ENCODE measurements around the gene TAF4.

The TAF4 gene

DNA sequence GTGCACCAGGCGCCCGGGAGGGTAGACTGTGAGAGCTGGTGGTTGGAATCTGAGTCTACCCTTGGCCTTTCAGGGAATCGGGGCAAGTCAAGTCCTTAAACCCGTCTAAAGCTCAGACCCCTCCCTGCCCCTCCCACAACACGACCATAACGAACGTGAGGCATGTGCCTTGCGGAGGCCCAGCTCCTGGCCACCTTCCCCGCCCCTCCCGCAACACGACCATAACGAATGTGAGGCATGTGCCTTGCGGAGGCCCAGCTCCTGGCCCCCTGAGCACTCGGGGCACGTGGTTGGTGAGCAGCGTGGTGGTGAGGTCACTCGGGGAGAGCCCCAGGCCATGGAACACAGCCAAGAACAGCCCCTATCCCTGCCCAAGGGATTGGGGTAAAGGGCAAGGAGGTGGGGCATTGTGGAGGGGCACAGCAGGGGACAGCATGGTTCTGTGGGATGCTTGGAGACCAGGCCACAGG, 132.2 kb downstream of the TAF4 start:
- no peak for DNase-seq
- no peaks in the 10 kb centered on the region for H3K36me3 Mint-ChIP-seq (ENCODE audit: insufficient read depth)
- H3K4me3 Mint-ChIP-seq, result no peak overlapping the region
- H3K9me3 Mint-ChIP-seq, result no peaks in the 10 kb centered on the region
- peaks cover 0 to 2% of the 10 kb centered on the region in 2 donors for H3K4me1 Mint-ChIP-seq (ENCODE audit: low read depth in 2 of 2)
- H3K27ac Mint-ChIP-seq, result no peak overlapping the region
- H3K27me3 Mint-ChIP-seq, result peaks cover 18 to 49% of the 10 kb centered on the region in 2 donors
- ATAC-seq (replicated peaks), result no peak

DNA sequence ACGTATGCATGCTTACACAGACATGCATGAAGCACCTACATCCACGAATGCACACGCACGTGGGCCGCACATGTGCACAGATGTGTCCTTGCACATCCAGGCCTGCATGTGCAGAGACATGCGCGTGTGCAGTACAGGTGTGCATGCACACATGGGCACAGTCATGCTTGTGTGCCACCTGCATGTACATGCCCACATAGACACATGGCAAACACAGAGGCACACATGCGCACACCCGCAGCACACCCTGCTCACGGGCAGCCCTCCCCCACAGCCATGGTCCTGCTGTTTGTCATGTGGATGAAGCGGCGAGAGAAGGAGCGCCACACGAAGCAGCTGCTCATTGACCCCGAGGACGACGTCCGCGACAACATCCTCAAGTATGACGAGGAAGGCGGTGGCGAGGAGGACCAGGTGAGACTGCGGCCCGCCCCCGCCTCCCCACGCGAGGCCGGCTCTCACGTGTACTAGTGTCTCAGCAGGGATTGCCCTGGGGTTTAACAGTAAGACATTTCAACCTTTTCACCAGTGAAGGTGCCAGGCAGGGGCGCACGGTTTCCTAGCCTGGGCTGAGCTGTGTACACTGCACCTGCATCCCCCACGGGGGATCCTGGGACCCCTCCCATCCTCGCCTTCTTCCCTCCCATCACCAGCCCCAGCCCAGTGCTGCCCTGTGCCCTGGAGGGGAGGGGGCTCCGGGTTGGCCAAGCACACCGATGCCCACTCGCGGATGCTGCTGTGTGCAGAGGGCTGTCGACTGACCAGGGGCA, 132.8 kb downstream of the TAF4 start:
- Mint-ChIP-seq H3K9me3 (no peaks in the 10 kb centered on the region), H3K36me3 (ENCODE audit: insufficient read depth) (no peaks in the 10 kb centered on the region), H3K4me3 (no peak overlapping the region), H3K27ac (no peak overlapping the region), H3K27me3 (peaks cover 18 to 47% of the 10 kb centered on the region in 2 donors), H3K4me1 (ENCODE audit: low read depth in 2 of 2) (peaks cover 0 to 2% of the 10 kb centered on the region in 2 donors)
- DNase-seq (no peak), ATAC-seq (replicated peaks) (no peak)

DNA sequence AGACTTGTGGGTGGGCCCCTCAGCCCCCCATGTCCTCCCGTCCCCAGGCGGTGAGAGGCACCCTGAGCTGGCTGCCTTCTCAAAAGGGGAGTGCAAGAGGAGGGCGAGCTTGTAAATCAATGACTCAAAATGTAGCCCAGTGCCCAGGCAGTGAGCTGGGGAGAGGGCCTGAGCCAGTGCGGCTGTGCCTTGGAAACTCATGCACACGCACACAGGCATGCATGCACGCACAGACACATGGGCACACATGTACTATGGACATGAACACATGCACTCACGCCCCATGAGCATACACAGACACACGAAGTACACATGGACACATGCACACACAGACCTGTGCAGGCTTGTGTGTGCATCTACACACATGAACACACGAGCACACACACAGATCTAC, 133.5 kb downstream of the TAF4 start:
- Mint-ChIP-seq H3K36me3 (ENCODE audit: insufficient read depth) (no peaks in the 10 kb centered on the region), H3K27me3 (peaks cover 18 to 40% of the 10 kb centered on the region in 2 donors), H3K9me3 (no peaks in the 10 kb centered on the region), H3K27ac (no peak overlapping the region), H3K4me3 (no peak overlapping the region), H3K4me1 (ENCODE audit: low read depth in 2 of 2) (peaks cover 0 to 2% of the 10 kb centered on the region in 2 donors)
- no peak for DNase-seq
- ATAC-seq (replicated peaks), result no peak

DNA sequence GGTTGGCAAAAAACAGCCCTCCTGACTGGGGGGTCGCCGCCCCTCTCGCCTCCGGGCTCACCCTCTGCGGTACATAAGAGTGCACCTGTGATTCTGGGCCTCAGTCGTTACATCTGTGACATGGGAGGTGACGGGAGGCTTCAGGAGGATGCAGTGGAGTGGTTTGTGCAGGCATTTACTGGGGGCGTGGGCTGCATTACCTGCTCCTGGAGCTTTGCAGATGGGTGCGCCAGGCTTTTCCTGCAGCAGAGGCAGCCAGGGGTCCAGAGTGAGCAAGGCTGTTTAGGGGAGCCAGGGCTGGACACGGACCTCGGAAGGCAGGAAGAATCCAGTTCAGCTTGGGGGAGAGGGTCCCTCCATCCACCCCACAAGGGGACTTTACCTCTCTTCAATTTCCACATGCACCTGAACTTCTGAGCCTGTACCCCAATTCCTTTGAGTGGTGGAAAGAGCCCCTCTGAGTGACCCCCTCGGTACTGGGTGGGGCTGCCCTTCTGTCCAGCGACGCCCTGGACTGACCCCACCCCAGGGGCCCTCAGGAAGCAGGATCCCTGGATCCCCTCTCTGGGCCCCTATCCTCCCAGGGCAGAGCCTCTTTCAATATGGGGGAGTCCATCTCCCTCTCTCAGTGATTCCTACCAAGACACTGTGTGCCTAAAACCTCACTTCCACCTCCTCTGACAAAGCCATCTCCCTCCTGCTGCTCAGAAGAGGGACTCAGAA, 134.0 kb downstream of the TAF4 start:
- Mint-ChIP-seq H3K36me3 (ENCODE audit: insufficient read depth) (no peaks in the 10 kb centered on the region), H3K27me3 (peaks cover 15 to 34% of the 10 kb centered on the region in 2 donors), H3K4me3 (no peak overlapping the region), H3K9me3 (no peaks in the 10 kb centered on the region), H3K27ac (no peak overlapping the region), H3K4me1 (ENCODE audit: low read depth in 2 of 2) (peaks cover 0 to 1% of the 10 kb centered on the region in 2 donors)
- DNase-seq (no peak), ATAC-seq (replicated peaks) (no peak)

DNA sequence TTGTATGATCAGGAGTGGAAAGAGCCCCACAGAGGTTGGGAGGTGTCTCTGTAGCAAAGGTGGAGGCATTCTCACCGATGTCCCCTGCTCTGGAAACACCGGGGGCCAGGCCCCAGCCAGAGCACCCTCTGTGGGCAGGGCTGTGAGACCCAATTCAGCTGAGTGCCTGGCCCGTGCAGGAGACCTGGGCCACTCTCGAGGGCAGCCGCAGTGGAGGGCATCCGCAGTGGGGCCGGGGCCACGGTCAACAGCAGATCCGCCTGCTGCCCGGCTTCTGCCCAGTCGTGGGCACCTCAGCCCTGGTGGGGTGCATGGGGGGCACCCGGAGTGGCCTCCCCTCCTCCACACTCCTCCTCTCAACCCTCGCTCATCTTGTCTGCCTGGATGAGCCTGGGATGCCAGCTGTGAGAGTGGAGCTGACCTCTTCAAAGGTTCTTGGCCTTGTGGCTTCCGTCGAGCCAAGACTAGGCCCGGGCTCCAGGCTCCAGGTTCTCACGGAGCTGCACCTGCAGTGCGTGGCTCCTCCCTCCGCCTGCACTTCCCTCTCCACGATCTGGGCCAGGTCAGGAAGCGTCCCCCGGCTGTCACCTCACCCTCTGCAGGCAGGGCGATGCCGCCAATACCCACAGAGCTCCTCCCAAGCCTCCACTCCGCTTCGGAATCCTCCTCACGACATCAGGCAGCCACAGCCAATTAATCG, 134.8 kb downstream of the TAF4 start:
- no peaks in the 10 kb centered on the region for H3K9me3 Mint-ChIP-seq
- no peaks in the 10 kb centered on the region for H3K36me3 Mint-ChIP-seq (ENCODE audit: insufficient read depth)
- ATAC-seq (replicated peaks), result no peak
- no peaks in the 10 kb centered on the region for H3K4me1 Mint-ChIP-seq (ENCODE audit: low read depth in 2 of 2)
- H3K27me3 Mint-ChIP-seq, result peaks cover 11 to 30% of the 10 kb centered on the region in 2 donors
- DNase-seq, result no peak
- no peak overlapping the region for H3K4me3 Mint-ChIP-seq
- no peak overlapping the region for H3K27ac Mint-ChIP-seq

DNA sequence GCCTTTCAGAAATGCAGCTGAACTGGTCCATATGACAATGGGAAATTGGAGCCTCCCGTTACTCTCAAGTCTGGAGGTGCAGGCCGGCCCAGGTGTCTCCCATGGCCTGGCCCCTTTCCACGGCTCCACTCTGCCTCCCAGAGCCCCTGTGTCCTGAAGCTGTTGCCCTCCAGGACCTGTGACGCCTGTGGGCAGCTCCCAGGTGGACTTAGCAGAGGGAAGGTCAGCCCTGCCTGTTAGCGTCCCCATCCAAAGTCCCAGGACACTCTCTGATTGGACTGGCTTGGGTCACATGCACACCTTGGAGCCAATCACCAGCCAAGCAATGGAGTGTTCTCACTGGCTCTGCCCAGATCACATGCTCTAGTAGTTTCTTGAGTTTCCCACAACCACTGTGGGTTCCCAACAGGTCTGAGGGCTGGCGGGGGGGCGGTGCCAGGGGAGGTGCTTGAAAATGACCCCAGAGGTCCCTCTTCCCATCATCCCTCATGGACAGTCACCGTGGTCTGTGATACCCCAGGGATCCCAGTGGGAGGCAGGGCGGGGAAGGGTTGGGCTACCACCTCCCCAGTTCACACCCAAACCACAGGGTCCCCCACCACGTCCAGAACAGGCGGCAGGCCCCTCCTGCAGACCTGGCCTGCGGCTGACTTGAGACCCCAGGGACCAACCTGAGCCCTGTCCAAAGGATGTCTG, 135.6 kb downstream of the TAF4 start:
- Mint-ChIP-seq H3K27me3 (peaks cover 11 to 33% of the 10 kb centered on the region in 2 donors), H3K27ac (no peak overlapping the region), H3K36me3 (ENCODE audit: insufficient read depth) (no peaks in the 10 kb centered on the region), H3K4me1 (ENCODE audit: low read depth in 2 of 2) (no peaks in the 10 kb centered on the region), H3K4me3 (no peak overlapping the region), H3K9me3 (no peaks in the 10 kb centered on the region)
- DNase-seq, result no peak
- no peak for ATAC-seq (replicated peaks)

DNA sequence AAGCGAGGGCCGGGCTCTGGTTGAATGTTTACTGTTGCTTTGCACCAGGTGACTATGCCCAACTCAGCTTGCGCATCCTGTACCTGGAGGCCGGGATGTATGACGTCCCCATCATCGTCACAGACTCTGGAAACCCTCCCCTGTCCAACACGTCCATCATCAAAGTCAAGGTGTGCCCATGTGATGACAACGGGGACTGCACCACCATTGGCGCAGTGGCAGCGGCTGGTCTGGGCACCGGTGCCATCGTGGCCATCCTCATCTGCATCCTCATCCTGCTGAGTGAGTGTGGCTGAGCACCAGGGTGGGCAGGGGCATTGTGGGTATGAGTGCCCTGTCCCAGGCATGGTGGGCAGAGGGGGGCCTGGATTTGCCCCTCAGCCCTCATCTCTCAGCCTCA, 136.1 kb downstream of the TAF4 start:
- H3K9me3 Mint-ChIP-seq, result no peaks in the 10 kb centered on the region
- H3K4me3 Mint-ChIP-seq, result no peak overlapping the region
- no peaks in the 10 kb centered on the region for H3K4me1 Mint-ChIP-seq (ENCODE audit: low read depth in 2 of 2)
- H3K27ac Mint-ChIP-seq, result no peak overlapping the region
- no peak for ATAC-seq (replicated peaks)
- H3K36me3 Mint-ChIP-seq (ENCODE audit: insufficient read depth), result no peaks in the 10 kb centered on the region
- H3K27me3 Mint-ChIP-seq, result peaks cover 7 to 28% of the 10 kb centered on the region in 2 donors
- no peak for DNase-seq

DNA sequence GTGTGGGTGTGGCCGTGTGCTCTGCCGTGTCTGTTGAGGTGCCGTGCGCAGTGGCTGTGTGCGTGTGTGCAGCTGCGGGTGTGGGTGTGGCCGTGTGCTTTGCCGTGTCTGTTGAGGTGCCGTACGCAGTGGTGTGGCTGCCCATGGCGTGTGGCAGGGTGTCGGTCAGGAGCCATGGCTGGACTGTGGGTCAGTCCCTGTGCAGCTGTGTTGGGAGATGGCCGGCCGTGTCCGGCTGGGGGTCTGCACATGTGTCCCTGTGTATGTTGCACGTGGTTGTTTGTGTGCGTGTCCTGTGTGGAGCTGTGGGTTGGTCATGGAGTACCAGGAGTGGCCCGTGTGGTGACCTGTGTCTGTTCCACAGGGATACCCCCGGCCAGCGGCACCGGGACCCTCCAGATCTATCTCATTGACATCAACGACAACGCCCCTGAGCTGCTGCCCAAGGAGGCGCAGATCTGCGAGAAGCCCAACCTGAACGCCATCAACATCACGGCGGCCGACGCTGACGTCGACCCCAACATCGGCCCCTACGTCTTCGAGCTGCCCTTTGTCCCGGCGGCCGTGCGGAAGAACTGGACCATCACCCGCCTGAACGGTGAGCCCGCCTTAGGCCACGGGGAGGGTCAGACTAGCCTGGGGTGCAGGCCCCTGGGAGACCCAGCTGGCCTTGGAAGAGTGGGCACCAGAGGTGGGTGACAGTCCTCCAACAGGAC, 137.7 kb downstream of the TAF4 start:
- no peak for DNase-seq
- Mint-ChIP-seq H3K4me3 (no peak overlapping the region), H3K36me3 (ENCODE audit: insufficient read depth) (no peaks in the 10 kb centered on the region), H3K27me3 (peaks cover 7 to 27% of the 10 kb centered on the region in 2 donors), H3K9me3 (no peaks in the 10 kb centered on the region), H3K4me1 (ENCODE audit: low read depth in 2 of 2) (no peaks in the 10 kb centered on the region), H3K27ac (peak overlapping the region in 1 of 2 donors; percentile 21)
- ATAC-seq (replicated peaks), result no peak

DNA sequence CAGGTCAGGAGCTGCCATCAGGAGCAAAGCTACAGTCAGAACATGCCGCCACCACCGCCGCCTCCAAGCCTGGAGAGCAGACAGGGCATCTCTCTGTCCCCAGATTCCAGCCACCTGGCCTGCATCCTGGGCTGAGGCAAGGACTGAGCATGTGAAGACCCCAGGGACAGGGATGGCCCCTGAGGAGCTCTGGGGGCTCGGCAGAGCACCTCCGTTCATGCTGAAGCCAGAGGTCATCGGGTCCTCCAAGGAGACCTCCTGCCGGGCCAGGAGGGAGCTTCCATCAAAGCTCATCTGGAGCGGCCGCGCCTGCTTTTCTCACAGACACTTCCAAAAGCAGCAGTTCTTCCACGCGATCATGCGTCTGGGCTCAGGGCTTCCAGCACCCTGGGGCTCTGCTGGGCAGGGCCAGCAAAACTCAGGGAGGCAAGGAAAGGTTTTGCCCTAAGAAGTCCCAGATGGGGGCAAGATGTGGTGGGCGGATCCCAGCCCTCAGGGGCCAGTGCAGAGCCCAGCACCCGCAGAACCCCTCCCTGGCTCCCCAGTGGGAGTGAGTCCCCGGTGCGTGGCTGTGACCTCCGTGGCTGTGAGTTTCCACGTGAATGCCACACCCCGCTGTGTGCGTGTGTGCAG, 138.4 kb downstream of the TAF4 start:
- Mint-ChIP-seq H3K27me3 (peaks cover 7 to 21% of the 10 kb centered on the region in 2 donors), H3K9me3 (no peaks in the 10 kb centered on the region), H3K36me3 (ENCODE audit: insufficient read depth) (no peaks in the 10 kb centered on the region), H3K4me3 (no peak overlapping the region), H3K27ac (peak overlapping the region in 1 of 2 donors; percentile 21), H3K4me1 (ENCODE audit: low read depth in 2 of 2) (no peaks in the 10 kb centered on the region)
- ATAC-seq (replicated peaks), result no peak
- DNase-seq, result no peak

DNA sequence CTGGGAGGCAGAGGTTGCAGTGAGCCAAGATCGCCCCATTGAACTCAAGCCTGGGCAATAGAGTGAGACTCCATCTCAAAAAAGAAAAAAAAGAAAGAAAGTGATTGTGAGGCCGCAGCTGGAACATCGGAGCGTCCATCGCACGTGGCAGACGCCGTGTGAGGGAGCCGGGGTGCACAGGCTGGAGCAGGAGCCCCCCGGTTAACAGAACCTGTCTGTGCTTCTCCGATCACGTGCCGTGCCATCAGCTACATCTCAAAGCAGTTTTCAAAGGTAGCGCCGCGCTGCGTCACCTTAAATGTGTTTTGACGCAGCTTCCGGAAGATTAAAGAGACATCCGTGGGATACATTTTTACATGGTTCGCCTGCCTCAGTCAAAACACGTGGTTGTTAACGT, 138.9 kb downstream of the TAF4 start:
- DNase-seq (no peak), ATAC-seq (replicated peaks) (no peak)
- Mint-ChIP-seq H3K4me3 (no peak overlapping the region), H3K9me3 (no peaks in the 10 kb centered on the region), H3K4me1 (ENCODE audit: low read depth in 2 of 2) (no peaks in the 10 kb centered on the region), H3K27me3 (peaks cover 2 to 15% of the 10 kb centered on the region in 2 donors), H3K36me3 (ENCODE audit: insufficient read depth) (no peaks in the 10 kb centered on the region), H3K27ac (no peak overlapping the region)

DNA sequence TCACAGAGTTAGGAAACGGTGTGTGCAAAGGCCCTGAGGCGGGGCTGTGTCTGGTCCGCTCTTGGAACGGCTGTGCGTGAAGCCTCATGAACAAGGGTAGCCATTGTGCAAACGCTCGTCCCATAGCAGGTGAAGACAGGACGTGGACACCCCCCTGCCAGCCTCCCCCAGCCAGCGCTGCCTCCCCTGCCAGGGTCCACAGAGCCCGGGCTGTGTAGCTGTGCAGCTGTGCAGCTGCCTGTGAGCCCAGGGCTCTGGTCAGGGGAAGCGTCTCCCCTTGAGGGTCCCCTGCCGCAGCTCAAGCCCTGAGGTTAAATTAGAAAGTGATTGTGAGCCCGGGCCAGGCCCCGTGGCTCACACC, 139.4 kb downstream of the TAF4 start:
- H3K9me3 Mint-ChIP-seq, result no peaks in the 10 kb centered on the region
- no peaks in the 10 kb centered on the region for H3K4me1 Mint-ChIP-seq (ENCODE audit: low read depth in 2 of 2)
- H3K27ac Mint-ChIP-seq, result no peak overlapping the region
- H3K4me3 Mint-ChIP-seq, result no peak overlapping the region
- ATAC-seq (replicated peaks) (no peak), DNase-seq (no peak)
- H3K36me3 Mint-ChIP-seq (ENCODE audit: insufficient read depth), result no peaks in the 10 kb centered on the region
- peaks cover 0 to 10% of the 10 kb centered on the region in 2 donors for H3K27me3 Mint-ChIP-seq

DNA sequence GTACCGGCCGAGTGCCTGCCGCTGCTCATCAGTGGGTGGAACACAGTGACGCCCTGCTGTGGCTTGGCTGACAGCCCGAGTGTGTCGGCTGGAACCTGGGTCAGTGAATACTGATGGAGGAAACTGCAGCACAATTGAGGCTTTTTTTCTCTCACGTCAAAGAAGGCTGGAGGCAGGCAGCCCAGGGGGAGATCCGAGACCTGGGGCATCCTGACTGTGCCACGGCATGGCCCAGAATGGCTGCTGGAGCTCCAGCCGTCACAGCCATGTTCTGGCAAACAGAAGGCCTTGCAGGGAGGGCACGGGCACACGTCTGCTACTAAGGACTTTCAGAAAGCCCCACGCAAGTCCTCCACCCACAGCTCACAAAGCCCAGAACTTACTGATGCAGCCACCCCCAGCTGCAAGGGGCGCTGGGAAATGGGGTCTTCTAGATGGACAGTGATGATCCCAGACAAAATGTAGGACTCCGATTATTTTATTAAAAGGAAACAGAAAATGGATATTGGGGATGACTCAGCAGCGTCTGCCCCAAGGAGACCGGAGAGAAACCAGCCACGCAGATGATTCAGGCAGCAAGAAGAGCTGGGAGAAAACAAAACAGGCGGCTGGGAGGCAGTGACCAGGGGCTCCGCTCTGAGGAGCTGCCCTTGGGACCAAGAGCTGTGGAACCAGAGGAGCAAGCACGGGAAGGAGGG, 140.0 kb downstream of the TAF4 start:
- H3K4me3 Mint-ChIP-seq, result no peak overlapping the region
- H3K4me1 Mint-ChIP-seq (ENCODE audit: low read depth in 2 of 2), result no peaks in the 10 kb centered on the region
- H3K27ac Mint-ChIP-seq, result no peak overlapping the region
- DNase-seq, result no peak
- ATAC-seq (replicated peaks), result no peak
- peaks cover 0 to 7% of the 10 kb centered on the region in 2 donors for H3K27me3 Mint-ChIP-seq
- H3K36me3 Mint-ChIP-seq (ENCODE audit: insufficient read depth), result no peaks in the 10 kb centered on the region
- no peaks in the 10 kb centered on the region for H3K9me3 Mint-ChIP-seq
